Heart left ventricle (tissue), 16 donors: ENCODE measurements around the gene BICD1. TPM values are rescaled to one million over a fixed set of nuclear protein-coding genes. Genes with fewer than 3 reads are reported as not detected.

ENCODE experiments used
- ATAC-seq, 4 donors: fragments of 200-7000 bp; cut with Tn5 transposase; one replicate each; pipeline ENCODE4 v1.9.1; 2020 to 2022; ENCODE audit warnings: moderate library complexity in 4 of 4, mild to moderate bottlenecking in 3 of 4, moderate number of reproducible peaks in 1 of 4
- DNase-seq, 5 donors: peaks; one replicate each; pipeline ENCODE4 v3.0.0-alpha.2; 2020
- H3K27ac ChIP-seq, 12 donors: fragments of 200-600 bp; sonication (generic) in 4 of 12; one replicate each; pipeline versions ENCODE4 v1.5.0 to v1.8.0; 2016 to 2022; ENCODE audit warnings: mild to moderate bottlenecking in 2 of 12
- H3K27me3 ChIP-seq, 9 donors: fragments of 200-600 bp; sonication (generic) in 2 of 9; one replicate each; pipeline versions ENCODE4 v1.5.1 to v1.8.0; 2016 to 2022; ENCODE audit warnings: mild to moderate bottlenecking in 3 of 9
- H3K36me3 ChIP-seq, 9 donors: fragments of 200-600 bp; sonication (generic) in 2 of 9; one replicate each; pipeline versions ENCODE4 v1.5.0 to v1.8.0; 2018 to 2022; ENCODE audit warnings: mild to moderate bottlenecking in 2 of 9
- H3K4me1 ChIP-seq, 12 donors: fragments of 200-600 bp; sonication (generic) in 4 of 12; one replicate each; pipeline versions ENCODE4 v1.5.0 to v1.8.0; 2016 to 2022; ENCODE audit warnings: mild to moderate bottlenecking in 3 of 12
- H3K4me3 ChIP-seq, 12 donors: fragments of 200-600 bp; sonication (generic) in 4 of 12; one replicate each; pipeline versions ENCODE4 v1.5.0 to v1.8.0; 2017 to 2022; ENCODE audit warnings: mild to moderate bottlenecking in 9 of 12, moderate library complexity in 4 of 12
- H3K9me3 ChIP-seq, 12 donors: fragments of 200-600 bp; sonication (generic) in 4 of 12; one replicate each; pipeline versions ENCODE4 v1.5.0 to v1.8.0; 2016 to 2022; ENCODE audit warnings: mild to moderate bottlenecking in 1 of 12
- POLR2A ChIP-seq, 2 donors: fragments of 450-650 bp; IDR thresholded peaks; one replicate each; pipeline ENCODE4 v1.6.1; 2017; ENCODE audit warnings: antibody characterized with exemption in 2 of 2, mild to moderate bottlenecking in 2 of 2, moderate library complexity in 2 of 2
- WGBS, 4 donors: extraction: QIAGEN DNeasy Blood & Tissue Kit in 2 of 4; methylation state at CpG; one replicate each; pipeline versions ENCODE4 v1.1.5 to v1.1.7; 2013 to 2018; 5-methylcytosine and 5-hydroxymethylcytosine counted together
- intact Hi-C, 10 donors: fragments of 100-400 bp; cut with DNase I; formaldehyde crosslinking; loops; one replicate each; pipeline versions ENCODE4 v1.11.1 to v1.14.2; 2022
- polyA plus RNA-seq, 2 donors: library from polyadenylated mRNA; stranded (reverse); fragments of 200-250 nt; gene quantifications; one replicate each; pipeline ENCODE4 v1.2.3, GENCODE V29; 2013
- total RNA-seq, 9 donors: library from RNA; depleted of rRNA in 2 of 9; stranded (reverse); fragments of >200 nt in 2 of 9; fragmentation: NEBNext Ultra II Directional in 3 of 9; extraction: Animal tissue kit (Norgen Biotek cat#: 25700) in 3 of 9; gene quantifications; one replicate each; pipeline versions ENCODE4 v1.1.0 to v1.2.4, GENCODE V29; 2016 to 2023
- TF ChIP-seq, protein P1 (sequence below), 12 donors: fragments of 200-600 bp; sonication (generic) in 4 of 12; IDR thresholded peaks; one replicate each; pipeline versions ENCODE4 v1.5.0 to v1.8.0; 2018 to 2022; ENCODE audit warnings: antibody characterized with exemption in 12 of 12, mild to moderate bottlenecking in 5 of 12
- donor health status: ischemic (EF 13 %, LVEDD 7.1; RV severe dilation, severe dysfunction).
- donor health status: healthy with polysubstance abuse.
- donor health status: DM: no; HTN: yes; CAD: no.
- donor health status: DM: no; HTN: no; CAD: no.
- donor health status: ischemic (EF 25% LVEDD 6.9; RV normal size, moderate dysfunction).
- donor health status: ischemic (EF 25% LVEDD 5.7; RV mildly dilated, moderate dysfunction).
- donor health status: healthy.
- donor health status: DM: yes; HTN: yes; CAD: no.
- donor health status: ischemic (EF 35%, LVEDD 5.7; RV mildly dilated, moderate dysfunction).
- donor health status: nonischemic (EF 11% LVEDD 7.7; RV severe dilation, severe dysfunction).
- donor health status: DM: yes; HTN: yes; CAD: no.
- donor health status: PGD.
- donor health status: ischemic (EF 29% LVEDD 5.4; RV normal size, mild dysfunction).
- donor health status: nonischemic (EF 23%, LVEDD 6.1; RV moderate dilation, normal function).

BICD1 gene
- total and polyA plus RNA-seq, 11 donors = 2.1 to 16.3 (median 7.0) TPM

DNA sequence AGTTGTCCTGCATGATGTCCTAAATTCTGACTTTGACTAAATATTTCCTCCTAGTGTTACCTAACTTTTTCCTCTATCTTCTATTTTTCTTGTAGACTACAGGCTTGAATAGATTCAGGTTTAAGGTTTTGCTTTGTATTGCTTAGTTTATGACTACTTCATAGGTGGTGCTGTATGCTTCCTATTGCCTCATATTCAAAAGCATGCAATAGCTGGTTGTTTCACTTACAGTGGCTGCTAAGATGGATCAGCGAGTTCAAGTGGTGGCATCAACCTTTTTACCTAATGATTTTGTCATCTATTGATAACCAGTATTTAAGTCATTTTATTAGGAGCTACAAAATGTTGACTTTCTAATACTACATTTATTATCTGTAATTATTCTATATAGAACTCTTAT is 36.3 kb upstream of the BICD1 start:
- DNase-seq (no peak), ATAC-seq (no peak)
- intact Hi-C loops = no loop called here
- H3K27me3 ChIP-seq = no peaks in the 10 kb centered on the region
- H3K27ac ChIP-seq = no peak overlapping the region
- peaks cover 0 to 10% (median 0%) of the 10 kb centered on the region in 12 donors for H3K9me3 ChIP-seq
- H3K4me3 ChIP-seq = no peak overlapping the region
- no peaks in the 10 kb centered on the region for H3K36me3 ChIP-seq
- no peaks in the 10 kb centered on the region for H3K4me1 ChIP-seq
- no peak for TF ChIP-seq POLR2A (IDR thresholded peaks at IDR 0.05)
- TF ChIP-seq, protein P1, sequence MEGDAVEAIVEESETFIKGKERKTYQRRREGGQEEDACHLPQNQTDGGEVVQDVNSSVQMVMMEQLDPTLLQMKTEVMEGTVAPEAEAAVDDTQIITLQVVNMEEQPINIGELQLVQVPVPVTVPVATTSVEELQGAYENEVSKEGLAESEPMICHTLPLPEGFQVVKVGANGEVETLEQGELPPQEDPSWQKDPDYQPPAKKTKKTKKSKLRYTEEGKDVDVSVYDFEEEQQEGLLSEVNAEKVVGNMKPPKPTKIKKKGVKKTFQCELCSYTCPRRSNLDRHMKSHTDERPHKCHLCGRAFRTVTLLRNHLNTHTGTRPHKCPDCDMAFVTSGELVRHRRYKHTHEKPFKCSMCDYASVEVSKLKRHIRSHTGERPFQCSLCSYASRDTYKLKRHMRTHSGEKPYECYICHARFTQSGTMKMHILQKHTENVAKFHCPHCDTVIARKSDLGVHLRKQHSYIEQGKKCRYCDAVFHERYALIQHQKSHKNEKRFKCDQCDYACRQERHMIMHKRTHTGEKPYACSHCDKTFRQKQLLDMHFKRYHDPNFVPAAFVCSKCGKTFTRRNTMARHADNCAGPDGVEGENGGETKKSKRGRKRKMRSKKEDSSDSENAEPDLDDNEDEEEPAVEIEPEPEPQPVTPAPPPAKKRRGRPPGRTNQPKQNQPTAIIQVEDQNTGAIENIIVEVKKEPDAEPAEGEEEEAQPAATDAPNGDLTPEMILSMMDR (IDR thresholded peaks at IDR 0.05) = no peak
- WGBS, 4 donors = 27 to 84% (median 37%) methylated on average over 1 of the region's 1 CpG

DNA sequence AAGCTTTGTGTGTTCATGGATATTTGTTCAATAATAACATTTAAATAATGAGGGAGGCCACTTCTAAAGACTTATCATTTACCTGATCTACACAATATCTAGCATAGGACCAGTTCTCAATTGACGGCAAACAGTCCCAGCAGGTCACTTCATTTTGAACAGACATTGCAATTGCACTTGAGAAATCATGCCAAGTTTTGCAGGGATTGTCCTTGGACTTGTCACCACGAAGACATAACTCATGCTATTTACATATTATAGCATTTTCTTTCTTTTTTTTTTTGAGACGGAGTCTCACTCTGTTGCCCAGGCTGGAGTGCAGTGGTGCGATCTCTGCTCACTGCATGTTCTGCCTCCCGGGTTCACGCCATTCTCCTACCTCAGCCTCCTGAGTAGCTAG is 34.5 kb upstream of the BICD1 start:
- intact Hi-C loops = no loop called here
- WGBS, 4 donors = 87 to 94% (median 91%) methylated on average over 6 of the region's 6 CpGs

DNA sequence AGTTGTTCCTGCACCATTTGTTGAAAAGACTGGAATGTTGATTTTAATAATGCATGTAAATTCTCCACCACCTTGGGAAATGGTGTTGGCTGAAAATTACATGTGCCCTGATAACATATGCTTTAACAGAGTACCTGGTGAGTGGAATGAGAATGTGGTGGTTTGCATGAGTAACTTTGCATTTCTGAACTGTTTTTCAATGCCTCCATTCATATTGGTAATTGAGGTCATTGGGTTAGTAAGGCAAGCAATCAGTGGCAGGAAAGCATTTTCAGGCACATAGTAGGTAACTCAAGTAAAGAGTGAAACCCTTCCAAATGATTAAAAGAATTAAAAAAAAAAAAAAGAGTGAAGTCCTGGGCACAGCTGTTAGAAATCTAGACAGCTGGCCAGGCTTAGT is 32.2 kb upstream of the BICD1 start:
- Histone ChIP-seq H3K27me3 (no peaks in the 10 kb centered on the region), H3K36me3 (no peaks in the 10 kb centered on the region), H3K9me3 (peaks cover 0 to 10% (median 0%) of the 10 kb centered on the region in 12 donors), H3K4me1 (no peaks in the 10 kb centered on the region), H3K27ac (no peak overlapping the region), H3K4me3 (no peak overlapping the region)
- intact Hi-C loops = no loop called here
- ATAC-seq (no peak), DNase-seq (no peak)
- TF ChIP-seq, protein P1 (IDR thresholded peaks at IDR 0.05) = no peak
- TF ChIP-seq POLR2A (IDR thresholded peaks at IDR 0.05) = no peak

More for the DNA sequence above, 34.5 kb upstream of the BICD1 start:
- TF ChIP-seq, protein P1 (IDR thresholded peaks at IDR 0.05) = no peak
- no peak for TF ChIP-seq POLR2A (IDR thresholded peaks at IDR 0.05)
- Histone ChIP-seq H3K4me1 (no peaks in the 10 kb centered on the region), H3K36me3 (no peaks in the 10 kb centered on the region), H3K4me3 (no peak overlapping the region), H3K27ac (no peak overlapping the region), H3K27me3 (no peaks in the 10 kb centered on the region), H3K9me3 (peaks cover 0 to 10% (median 0%) of the 10 kb centered on the region in 12 donors)
- no peak for ATAC-seq
- DNase-seq = no peak

DNA sequence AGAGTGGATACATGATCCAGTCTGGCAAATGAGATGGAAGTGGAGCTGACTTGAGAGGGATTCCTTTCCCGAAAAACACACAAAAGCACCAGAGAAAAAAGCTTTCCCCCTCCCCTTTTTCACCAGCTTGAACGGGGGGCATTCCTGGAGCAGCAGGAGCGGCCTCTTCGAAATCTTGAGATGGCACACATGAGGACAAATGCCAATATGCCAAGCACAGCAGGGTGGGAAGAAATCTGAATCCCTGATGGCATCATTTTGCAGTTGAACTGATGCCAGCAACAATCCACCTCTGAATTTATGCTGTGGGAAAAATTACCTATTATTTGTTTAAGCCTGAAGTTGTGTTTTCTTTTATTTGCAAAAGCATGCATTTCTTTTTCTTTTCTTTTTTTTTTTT is 29.7 kb upstream of the BICD1 start:
- Histone ChIP-seq H3K4me1 (no peaks in the 10 kb centered on the region), H3K4me3 (no peak overlapping the region), H3K36me3 (no peaks in the 10 kb centered on the region), H3K9me3 (peaks cover 0 to 10% (median 0%) of the 10 kb centered on the region in 12 donors), H3K27me3 (no peaks in the 10 kb centered on the region), H3K27ac (no peak overlapping the region)
- TF ChIP-seq POLR2A (IDR thresholded peaks at IDR 0.05) = no peak
- TF ChIP-seq, protein P1 (IDR thresholded peaks at IDR 0.05) = no peak
- 86 to 90% (median 88%) methylated on average over 4 of the region's 4 CpGs for WGBS, 4 donors
- ATAC-seq (no peak), DNase-seq (no peak)
- intact Hi-C loops = no loop called here
